ENCODE results near the gene MEIOSIN. TPM values are rescaled to one million over a fixed set of nuclear protein-coding genes. Genes with fewer than 3 reads are reported as not detected.

MEIOSIN gene
- total and polyA plus RNA-seq, 4 donors: not detected

DNA sequence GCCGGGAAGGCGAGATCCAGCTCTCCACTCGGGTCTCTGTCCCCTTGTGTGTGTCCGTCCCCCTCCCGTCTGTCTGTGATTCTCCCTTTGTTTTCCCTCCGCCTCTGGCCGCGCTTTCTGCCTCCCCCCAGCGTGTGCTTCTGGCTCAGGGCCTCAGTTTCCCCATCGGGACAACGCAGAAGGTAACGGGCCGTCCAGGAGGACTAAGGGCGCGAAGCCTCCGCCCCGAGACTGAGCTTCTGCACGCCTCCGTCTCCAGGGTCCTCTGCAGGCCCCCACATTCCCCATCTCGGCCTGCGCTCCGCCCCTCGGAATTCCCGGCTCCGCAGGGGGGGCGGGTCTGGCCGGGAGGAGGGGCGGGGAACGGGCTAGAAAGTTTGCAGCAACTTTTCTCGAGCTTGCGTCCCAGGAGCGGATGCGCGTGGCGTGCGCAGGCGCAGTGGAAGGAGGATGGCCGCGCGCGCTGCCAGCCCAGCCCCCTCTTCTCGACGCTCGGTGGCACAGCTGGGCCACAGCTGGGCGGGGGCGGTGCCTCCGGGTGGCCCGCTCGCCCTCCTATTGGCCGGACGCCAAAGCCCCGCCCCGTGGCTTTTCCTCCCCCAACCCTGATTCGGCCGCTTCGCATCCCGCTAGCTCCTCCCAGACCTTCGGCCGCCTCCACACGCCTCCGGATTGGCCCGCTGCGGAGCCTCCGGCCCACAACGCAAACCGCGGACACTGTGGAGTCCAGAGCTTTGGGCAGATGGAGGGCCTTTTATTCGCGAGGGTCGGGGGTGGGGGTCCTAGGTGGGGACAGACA lies 35.9 kb downstream of the MEIOSIN start, which contains the start of gene SIX5:
TSS of gene SIX5 (minus strand) at position 269 of the 799 bp plus-strand sequence. CDS start 408 bp downstream, outside the sequence.
- under 1% methylated on average over 70 of the region's 70 CpGs for WGBS
- H3K4me3 ChIP-seq (ENCODE audit: low read depth in 1 of 3, low read length in 3 of 3): peak within 1 kb of the TSS; percentile 86 to 95 (median 89)
- peaks cover 9 to 56% (median 29%) of the 10 kb centered on the region in 4 donors for H3K4me1 ChIP-seq (ENCODE audit: control insufficient read depth in 4 of 4, insufficient read depth in 4 of 4, low read length in 3 of 4)
- H3K9me3 ChIP-seq (ENCODE audit: control insufficient read depth in 4 of 4, low read length in 3 of 4): no peaks in the 10 kb centered on the region
- TF ChIP-seq, protein P1, sequence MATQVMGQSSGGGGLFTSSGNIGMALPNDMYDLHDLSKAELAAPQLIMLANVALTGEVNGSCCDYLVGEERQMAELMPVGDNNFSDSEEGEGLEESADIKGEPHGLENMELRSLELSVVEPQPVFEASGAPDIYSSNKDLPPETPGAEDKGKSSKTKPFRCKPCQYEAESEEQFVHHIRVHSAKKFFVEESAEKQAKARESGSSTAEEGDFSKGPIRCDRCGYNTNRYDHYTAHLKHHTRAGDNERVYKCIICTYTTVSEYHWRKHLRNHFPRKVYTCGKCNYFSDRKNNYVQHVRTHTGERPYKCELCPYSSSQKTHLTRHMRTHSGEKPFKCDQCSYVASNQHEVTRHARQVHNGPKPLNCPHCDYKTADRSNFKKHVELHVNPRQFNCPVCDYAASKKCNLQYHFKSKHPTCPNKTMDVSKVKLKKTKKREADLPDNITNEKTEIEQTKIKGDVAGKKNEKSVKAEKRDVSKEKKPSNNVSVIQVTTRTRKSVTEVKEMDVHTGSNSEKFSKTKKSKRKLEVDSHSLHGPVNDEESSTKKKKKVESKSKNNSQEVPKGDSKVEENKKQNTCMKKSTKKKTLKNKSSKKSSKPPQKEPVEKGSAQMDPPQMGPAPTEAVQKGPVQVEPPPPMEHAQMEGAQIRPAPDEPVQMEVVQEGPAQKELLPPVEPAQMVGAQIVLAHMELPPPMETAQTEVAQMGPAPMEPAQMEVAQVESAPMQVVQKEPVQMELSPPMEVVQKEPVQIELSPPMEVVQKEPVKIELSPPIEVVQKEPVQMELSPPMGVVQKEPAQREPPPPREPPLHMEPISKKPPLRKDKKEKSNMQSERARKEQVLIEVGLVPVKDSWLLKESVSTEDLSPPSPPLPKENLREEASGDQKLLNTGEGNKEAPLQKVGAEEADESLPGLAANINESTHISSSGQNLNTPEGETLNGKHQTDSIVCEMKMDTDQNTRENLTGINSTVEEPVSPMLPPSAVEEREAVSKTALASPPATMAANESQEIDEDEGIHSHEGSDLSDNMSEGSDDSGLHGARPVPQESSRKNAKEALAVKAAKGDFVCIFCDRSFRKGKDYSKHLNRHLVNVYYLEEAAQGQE (IDR thresholded peaks at IDR 0.05): peak; percentile 82
- TF ChIP-seq RXRA (IDR thresholded peaks at IDR 0.05): peak in 1 of 2 donors; percentile 23
- TF ChIP-seq CTCF (IDR thresholded peaks at IDR 0.05; ENCODE audit: low read depth, low read length, missing input control): no peak
- TF ChIP-seq GABPA (IDR thresholded peaks at IDR 0.05 in 1 of 2, conservative IDR thresholded peaks at IDR 0.05 in 1 of 2): peak in 1 of 2 donors; percentile 59
- peak in 1 of 2 donors; percentile 47 for TF ChIP-seq RAD21 (IDR thresholded peaks at IDR 0.05)
- TF ChIP-seq TAF1 (conservative IDR thresholded peaks at IDR 0.05): no peak
- TF ChIP-seq HNF4A (conservative IDR thresholded peaks at IDR 0.05): peak in 1 of 2 donors; percentile 22
- no peak for TF ChIP-seq HNF4G (IDR thresholded peaks at IDR 0.05)
- TF ChIP-seq ATF3 (IDR thresholded peaks at IDR 0.05): no peak
- no peak for TF ChIP-seq ZBTB33 (IDR thresholded peaks at IDR 0.05)
- TF ChIP-seq SP1 (IDR thresholded peaks at IDR 0.05): peak; percentile 74
- TF ChIP-seq, protein P2, sequence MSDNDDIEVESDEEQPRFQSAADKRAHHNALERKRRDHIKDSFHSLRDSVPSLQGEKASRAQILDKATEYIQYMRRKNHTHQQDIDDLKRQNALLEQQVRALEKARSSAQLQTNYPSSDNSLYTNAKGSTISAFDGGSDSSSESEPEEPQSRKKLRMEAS (IDR thresholded peaks at IDR 0.05): no peak
- peak; percentile 86 to 94 for TF ChIP-seq EGR1 (IDR thresholded peaks at IDR 0.05; ENCODE audit: low read depth in 2 of 2)
- TF ChIP-seq JUND (IDR thresholded peaks at IDR 0.05): no peak
- peak; percentile 40 for TF ChIP-seq NR2F2 (IDR thresholded peaks at IDR 0.05)
- TF ChIP-seq FOXA2 (IDR thresholded peaks at IDR 0.05): peak; percentile 11
- peak; percentile 77 for TF ChIP-seq FOXA1 (IDR thresholded peaks at IDR 0.05)
- peak; percentile 93 for TF ChIP-seq YY1 (IDR thresholded peaks at IDR 0.05)
- H3K27me3 ChIP-seq (ENCODE audit: control insufficient read depth in 4 of 4, insufficient read depth in 4 of 4, low read length in 3 of 4): no peaks in the 10 kb centered on the region
- peak within 1 kb of the TSS; percentile 86 to 99 for H3K27ac ChIP-seq (ENCODE audit: low read depth in 1 of 2, low read length in 2 of 2)
- DNase-seq (ENCODE audit: low spot score): peak; percentile 99
- H3K9ac ChIP-seq (ENCODE audit: low read depth in 1 of 2, low read length in 2 of 2): peak within 1 kb of the TSS; percentile 72 to 83
- H3K36me3 ChIP-seq (ENCODE audit: control insufficient read depth in 4 of 4, insufficient read depth in 3 of 4, low read depth in 1 of 4, low read length in 3 of 4): peaks cover 0 to 2% (median 0%) of the 10 kb centered on the region in 4 donors
